Brain pericyte (primary cell): ENCODE results near the gene SH3D19.
"Not testable (repeated sequence)": the region's sequence is repeated elsewhere in the genome, so short reads cannot be mapped to it uniquely, and the experiment has no call there.

Source experiments
- DNase-seq: peaks from one replicate; pipeline ENCODE4 v3.0.0-alpha.2; 2012; ENCODE audit warnings: low read depth, low spot score

The SH3D19 gene

DNA sequence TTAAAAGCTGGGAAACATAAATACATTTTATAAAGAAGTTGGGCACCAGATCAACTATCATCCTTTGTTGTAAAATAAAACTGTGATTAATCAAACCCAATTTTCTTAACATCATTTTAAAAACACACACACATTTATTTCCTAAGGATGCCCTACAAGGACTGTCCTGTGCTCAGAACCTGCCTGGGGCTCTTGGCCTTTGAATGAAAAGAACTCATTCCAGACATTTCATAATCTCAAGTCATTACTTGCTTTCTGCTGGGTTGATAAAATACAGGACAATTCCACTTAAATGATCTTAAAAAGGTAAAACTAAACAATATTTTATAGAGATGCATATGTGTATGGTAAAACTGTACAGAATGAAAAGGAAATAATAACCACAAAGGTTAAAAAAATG lies 2.8 kb downstream of the SH3D19 start:
- DNase-seq = no peak

DNA sequence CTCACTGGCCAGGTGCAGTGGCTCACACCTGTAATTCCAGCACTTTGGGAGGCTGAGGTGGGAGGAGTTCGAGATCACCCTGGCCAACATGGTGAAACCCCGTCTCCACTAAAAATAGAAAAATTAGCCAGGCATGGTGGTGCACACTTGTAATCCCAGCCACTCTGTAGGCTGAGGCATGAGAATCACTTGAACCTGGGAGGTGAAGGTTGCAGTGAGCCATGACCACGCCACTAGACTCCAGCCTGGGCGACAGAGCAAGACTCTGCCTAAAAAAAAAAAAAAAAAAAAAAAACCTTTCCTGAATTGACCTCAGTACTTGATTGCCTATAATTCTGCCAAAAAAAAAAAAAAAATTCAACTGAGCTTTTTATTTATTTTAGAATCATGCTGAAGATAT lies 3.2 kb downstream of the SH3D19 start:
- not testable (repeated sequence) for DNase-seq

DNA sequence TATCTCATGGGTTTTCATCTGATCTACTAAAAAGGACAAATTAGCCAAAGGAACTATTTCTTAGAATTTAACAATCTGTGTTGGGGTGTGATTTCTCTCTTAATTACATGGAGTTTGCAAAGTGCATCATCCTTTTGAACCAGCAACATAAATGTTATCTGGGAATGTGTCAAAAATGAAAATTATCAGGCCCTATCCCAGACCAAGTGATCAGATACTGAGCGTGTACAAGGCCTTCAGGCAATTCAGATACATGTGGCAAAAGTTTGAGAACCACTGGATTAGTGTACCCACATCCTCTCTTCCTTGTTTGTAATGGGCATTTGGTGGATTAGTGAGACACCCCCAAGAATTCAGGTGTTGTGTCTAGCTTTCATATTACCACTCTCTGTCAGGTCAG lies 3.8 kb downstream of the SH3D19 start:
- DNase-seq = no peak

DNA sequence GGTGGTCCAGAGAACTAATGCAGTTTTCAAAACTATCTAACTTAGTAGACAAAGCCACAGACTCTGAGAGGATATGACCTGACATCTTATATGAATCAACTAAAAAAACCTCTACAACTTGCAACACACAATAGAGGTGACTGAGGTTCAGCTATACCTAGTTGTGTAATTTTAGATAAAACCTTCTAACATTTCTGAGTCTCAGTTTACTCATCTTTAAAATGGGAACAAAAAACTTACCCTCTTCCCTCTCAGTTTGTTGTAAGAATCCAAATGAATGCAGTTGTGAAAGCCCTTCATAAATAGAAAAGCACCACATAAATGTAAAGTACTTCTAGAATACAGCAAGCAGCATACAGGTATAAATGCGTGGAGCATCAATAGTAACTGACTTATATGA lies 5.9 kb downstream of the SH3D19 start:
- DNase-seq = no peak

DNA sequence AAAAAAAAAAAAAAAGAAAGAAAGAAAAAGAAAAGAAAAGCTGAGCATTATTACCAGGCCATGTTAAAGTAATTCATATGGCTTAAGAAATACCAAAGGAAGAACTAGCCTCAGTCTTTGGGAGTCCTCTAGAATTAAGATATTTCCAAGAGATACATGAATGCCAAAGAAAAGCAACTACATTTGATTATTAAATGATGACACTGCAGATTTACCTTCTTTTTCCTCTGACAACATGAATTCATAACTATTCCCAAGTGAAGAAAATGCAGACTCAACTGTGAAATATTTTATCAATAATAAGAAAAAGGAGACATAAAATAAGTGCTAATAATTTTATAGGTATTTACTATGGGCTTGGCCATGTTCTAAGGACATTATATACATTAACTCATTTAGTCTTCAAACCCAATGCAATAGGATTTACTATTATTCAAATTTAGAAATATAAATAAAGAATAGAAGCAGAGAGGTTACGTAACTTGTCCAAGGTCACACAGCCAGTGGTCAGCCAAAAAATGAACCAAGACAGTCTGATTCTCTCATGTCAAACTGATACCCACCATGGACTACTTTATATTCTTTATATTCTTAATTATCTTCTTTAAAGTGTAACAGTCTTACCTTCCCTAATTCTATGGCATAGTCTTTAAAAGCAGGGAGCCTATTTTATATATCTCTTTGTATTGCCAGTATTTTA lies 6.9 kb downstream of the SH3D19 start:
- no peak for DNase-seq

DNA sequence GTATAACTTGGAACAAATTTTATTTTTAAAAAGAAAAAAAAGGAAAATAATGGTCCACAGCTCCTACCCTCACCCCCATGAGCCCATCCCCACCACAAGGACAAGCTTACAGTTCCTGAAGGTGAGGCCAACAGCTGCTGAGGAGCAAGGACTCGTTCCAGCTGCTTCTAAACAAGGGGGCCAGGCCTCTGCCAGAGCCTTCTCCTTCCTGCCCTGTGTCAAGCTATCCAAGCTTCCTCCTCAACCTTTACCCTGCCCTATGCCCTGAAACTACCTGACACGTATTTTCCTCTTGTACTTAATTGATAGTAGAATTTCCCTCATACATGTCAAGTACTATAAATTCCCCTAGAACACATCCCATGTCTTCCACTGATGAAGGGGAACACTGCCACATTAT lies 8.8 kb downstream of the SH3D19 start:
- DNase-seq = no peak

DNA sequence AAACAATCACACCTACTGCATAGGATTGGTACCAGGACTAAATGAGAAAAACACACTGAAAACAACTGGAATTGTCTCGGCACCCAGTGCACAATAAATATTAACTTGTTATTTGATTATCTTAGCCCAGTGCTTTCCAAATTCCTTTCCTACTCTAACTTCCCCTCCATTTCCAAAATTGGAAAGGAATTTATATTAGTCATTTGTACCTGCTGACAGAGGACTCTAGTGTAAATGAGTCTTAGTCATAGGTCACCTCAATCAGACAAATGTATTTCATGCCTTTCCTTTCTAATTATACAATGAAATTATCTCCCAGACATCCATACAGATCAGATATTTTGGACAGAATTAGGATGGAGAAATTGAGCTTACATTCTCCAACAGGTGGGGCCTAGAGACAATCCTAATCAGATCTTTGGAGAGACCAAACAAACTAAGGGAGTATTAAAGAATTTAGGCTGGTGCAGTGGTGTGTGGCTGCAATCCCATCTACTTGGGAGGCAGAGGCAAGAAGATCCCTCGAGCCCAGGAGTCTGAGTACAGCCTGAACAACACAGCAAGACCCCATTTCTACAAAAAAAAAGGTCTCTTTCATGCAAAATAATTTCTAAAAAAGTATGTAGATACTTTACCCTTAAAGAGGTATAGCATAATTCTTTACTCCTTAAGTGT lies 10.1 kb downstream of the SH3D19 start:
- no peak for DNase-seq

DNA sequence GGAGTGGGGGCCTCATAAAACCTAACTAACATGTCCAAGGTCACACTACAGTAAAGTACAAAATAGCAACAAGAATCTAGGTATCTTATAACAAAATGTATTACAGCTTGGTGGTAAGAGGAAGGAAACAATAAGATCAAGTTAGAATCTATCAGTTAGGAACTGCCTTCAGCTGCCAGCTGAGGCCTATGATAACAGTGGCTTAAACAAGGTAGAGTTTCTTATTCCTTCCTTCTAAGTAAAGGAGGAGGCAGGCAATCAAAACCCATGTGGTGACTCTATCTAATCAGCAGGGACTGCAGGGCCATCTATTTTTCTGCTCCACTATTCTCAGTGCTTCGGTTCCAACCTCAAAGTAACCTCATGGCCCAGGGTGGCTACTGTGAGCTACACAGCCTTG lies 10.9 kb downstream of the SH3D19 start:
- DNase-seq = no peak

DNA sequence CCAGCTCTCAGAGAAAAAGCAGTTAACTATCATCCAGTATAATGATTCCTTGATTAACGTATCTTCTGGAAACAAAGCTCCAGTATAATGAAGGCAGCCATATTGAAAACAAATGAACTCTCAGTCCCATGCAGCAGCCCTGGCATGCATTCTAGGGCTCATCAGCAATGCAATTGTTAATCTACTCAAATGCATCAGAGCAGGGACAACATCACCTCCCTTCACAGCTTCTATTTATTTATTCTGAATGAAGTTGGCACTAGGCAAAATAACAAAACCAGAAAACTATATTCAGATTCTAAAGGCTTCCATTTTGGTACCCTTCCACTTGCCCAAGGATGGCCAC lies 11.4 kb downstream of the SH3D19 start:
- no peak for DNase-seq

DNA sequence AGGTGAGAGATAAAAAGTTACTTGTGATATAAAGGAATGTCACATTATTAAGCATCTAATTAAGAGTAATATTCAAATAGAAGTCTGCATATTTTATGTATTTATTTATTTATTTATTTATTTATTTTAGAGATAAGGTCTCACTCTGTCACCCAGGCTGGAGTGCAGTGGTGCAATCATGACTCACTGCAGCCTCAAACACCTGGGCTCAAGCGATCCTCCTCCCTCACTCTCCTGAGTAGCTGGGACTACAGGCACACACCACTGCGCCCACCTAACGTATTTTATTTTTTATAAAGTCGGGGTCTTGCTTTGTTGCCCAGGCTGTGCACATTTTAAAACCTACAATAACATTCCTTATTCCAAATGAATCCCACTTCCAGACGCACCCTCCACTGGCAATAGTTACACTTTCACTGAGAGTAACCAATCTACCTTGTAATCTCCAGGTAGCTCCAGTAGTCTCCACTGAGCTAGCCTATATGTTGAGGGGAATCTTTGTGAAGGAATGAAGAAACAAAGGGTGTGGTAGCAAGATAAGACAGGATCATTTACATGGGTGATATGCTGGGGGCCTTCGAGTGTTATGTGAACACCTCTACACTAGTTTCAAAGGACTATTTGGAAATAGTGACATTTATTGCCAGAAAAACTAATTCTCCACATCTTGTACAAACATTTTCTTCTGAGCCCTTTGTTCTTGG lies 11.9 kb downstream of the SH3D19 start:
- DNase-seq = no peak

DNA sequence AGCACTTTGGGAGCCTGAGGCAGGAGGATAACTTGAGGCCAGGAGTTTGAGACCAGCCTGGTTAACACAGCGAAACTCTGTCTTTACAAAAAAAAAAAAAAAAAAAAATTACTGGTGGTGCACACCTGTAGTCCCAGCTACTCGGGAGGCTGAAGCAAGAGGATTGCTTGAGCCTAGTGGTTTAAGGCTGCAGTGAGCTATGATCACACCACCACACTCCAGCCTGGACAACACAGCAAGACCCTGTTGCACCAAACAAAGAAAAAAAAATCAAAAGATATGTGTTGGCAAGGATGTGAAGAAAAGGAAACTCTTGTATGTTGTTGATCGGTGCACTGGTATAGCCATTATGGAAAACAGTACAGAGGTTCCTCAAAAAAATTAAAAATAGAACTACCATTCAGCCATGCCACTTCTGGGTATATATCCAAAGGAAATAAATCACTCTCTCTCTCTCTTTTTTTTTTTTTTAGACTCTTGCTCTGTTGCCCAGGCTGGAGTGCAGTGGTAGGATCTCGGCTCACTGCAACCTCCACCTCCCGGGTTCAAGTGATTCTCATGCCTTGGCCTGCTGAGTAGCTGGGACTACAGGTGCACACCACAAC lies 15.2 kb downstream of the SH3D19 start:
- no peak for DNase-seq

DNA sequence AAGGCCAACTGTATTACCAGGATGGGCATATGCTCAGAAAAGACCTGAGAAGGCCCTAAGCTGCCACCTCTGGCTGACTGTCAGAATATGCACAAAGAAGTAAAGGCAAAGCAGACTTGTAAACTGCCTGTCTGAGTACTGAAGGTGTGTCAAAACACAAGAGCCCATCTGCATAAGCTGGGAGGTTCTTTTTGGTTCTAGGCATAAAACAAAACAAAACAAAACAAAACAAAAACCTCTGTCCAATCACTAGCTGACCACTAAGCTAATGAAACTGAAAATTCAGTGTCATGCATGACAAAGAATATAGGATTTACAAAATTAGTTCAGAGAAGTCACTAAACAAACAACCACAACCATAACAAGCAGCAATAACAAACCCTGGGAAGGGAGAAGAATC lies 20.6 kb downstream of the SH3D19 start:
- DNase-seq = no peak

DNA sequence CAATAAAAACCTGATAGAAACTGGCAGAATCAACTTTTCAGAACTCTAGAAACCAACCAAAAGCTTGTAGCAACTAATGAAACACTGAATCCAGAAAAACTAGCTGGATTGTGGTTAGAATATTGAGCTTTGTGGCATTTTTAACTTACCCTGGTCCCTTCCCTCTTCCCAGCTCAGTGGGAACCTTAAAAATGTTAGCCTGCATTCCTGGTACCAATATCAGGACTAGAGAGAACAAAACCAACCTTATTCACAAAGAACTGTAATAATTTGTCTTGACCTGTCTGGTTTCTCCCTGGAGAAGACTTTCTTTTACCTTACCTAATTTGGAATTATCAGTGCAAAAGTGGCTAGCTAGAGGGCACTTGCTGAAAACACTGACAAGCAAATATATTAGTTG lies 21.2 kb downstream of the SH3D19 start:
- no peak for DNase-seq

DNA sequence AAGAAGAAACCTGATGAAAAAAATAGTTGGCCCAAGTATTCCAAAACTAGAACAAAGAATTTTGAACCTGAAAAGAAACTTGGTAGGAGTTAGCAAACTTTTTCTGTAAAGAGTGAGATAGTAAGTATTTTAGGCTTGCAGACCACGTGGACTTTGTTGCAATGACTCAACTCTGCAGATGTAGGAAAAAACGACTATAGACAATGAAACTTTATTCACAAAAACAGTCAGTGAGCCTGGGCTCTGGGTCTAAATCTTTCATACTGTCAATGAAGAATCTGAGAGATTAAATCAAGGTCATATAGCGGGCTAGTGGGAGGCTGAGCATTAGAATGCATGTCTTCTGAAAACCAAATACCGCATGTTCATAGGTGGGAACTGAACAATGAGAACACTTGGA lies 23.0 kb downstream of the SH3D19 start:
- no peak for DNase-seq

DNA sequence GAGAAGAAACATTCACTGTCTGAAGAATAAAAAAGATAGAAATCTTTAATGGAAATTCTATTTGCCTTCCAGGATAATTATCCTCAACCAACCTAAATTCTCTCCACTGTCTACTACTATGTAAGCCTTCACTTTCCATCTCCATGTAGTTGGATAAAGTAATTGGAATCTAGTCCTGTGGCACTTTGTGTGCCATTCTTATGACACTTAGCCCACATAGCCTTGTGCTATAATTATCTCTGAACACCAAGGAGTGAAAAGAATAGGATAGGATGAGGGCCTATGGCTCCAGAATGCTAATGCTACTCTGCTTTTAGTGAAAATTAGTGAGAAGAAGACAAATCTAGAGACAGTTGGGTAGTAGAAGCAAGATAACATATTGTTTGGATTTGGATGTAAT lies 28.2 kb downstream of the SH3D19 start:
- DNase-seq = no peak

DNA sequence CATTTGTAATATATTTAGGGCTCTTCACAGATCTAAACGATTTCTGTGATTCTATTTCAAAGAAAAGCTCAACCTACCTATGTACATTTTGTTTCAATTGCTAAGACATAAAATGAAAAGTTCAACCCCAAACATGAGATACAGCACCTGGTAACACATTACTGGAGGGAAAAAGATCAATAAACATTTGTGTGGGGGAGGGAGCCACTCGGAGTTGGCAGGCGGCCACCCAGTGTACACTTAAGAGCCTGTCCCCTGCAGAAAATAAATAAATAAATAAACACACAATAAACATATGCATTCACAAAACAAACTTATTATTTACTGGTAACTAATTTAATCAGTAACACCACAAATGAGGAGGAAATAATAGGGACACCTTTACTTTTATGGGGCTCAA lies 29.2 kb downstream of the SH3D19 start:
- no peak for DNase-seq

DNA sequence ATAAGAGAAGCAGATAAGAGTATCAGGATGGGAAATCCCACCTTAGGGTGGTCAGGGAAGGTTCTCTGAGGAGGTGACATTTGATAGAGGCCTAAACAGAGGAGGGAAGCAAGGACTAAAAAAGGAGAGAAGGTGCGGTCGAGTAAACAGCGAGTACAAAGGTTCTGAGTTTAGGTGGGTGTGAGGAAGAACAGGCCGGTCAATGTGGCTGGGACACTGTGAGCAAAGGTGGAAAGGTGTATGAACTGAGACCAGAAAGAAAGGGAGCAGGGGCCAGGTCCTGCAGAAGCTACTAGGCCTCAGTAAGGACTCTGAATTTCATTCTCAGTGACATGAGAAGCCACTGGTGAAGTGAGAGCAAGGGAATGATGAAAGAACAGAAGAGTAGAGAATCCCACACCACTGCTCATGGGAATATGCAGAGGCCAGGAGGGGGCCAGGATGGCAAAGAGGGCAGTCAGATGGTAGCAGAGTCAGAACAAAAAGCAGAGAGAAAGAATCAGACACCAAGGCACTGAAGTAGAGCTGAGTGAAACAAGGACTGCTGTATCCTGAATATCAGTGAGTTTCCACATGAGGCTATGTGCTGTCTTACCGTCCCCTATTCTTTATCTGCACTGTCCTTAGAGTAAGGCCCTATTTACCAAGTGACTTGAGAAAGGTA lies 30.4 kb downstream of the SH3D19 start:
- DNase-seq = no peak

DNA sequence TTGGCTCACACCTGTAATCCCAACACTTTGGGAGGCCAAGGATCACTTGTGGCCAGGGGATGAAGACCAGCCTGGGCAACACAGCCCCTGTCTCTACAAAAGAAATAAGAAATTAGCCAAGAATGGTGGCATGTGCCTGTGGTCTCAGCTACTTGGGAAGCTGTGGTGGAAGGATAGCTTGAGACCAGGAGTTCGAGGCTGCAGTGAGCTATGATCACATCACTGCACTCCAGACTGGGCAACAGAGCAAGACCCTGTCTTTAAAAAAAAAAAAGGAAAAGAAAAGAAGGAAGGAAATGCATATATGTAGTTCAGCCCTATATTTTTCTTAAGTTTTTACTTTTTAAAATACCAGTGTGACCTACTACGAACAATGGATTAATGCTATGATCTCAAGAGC lies 33.4 kb downstream of the SH3D19 start:
- DNase-seq = no peak

DNA sequence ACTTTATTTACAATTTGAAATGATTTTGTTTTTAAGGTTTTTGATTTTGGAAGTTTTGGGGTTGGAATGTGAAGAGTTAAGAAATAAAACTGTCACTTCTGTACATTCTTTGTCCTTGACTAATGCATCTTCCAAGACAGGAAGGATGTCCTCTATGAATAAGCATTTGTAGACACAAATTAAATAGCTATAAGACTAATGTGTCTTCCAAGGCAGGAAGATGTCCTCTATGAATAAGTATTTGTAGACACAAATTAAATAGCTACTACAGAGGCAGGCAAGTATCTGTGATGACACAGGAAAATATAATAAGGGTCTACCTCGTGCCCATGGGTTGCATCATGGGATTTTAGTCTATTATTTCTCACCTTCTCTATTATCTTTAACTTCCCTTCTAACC lies 33.9 kb downstream of the SH3D19 start:
- no peak for DNase-seq

DNA sequence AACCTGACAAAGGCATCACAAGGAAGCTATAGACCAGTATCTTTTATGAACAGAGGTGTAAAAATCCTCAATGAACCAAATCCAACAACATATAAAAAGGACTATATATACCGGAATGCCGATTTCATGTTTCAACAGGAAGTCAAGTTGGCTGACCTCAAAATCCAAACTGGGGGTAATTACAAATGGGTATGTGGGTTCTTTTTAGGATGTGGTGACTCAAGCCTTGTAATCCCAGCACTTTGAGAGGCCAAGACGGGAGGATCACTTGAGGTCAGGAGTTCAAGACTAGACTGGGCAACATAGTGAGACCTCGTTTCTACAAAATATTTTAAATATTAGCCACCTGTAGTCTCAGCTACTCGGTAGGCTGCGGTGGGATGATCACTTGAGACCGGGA lies 38.0 kb downstream of the SH3D19 start:
- DNase-seq = no peak

DNA sequence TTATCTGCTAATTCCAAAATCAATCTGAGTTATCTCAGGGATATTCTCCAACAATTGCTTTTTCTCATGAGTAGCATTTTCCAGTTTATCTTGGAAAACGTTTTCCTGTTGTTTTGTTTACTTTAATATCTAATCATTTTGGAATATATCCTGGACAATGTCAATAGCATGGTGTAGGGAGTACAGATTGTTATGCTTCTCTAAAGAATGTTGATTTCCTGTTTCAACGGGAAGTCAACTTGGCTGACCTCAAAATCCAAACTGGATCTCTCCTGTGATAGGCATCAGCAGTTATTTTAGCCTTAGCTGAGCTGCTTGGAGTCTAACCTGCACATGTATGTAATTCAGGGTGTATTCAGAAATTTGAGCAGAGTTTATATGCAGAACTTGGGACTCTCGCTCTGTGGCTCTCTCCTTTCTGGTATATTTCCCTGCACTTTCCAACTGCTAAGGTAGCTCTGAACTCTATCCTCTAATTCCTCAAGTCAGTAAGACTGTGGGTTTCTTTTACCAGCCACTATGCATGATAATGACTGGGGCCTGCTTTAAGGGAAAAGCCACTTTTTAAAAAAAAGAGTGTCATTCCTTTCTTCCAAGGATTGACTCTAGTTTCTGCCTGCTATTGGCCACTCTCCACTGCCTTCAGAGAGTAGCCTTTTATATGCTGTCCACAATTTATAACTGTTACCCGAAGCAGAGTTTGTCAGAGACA lies 40.7 kb downstream of the SH3D19 start:
- DNase-seq = no peak
